NCI-H1694 (cell line): ENCODE measurements around the gene MIF.
A peak's percentile ranks its signal among the peaks of the same experiment; 100 is the strongest.
"Not testable (repeated sequence)": the region's sequence is repeated elsewhere in the genome, so short reads cannot be mapped to it uniquely, and the experiment has no call there.

Source experiments
- DNase-seq: peaks from one replicate; lab custom pipeline; 2025; lab: John Stamatoyannopoulos, UW

Gene MIF

DNA sequence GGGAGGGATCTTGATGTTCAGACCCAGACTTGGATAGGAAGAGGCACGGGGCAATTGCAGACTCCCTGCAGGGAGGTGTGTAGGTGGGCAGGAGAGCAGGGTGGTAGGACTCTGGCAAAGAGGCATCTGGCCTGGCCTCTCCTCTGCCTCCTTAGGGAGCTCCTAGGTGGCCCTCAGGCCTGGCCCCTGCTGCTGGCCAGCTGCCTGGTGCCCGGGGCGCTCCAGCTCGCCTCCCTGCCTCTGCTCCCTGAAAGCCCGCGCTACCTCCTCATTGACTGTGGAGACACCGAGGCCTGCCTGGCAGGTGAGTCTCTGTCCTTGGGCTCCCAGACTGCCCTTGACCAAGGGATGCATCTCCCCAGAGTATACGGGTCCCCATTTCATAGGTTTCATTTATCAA, 16.6 kb upstream of the MIF start:
- DNase-seq = no peak

DNA sequence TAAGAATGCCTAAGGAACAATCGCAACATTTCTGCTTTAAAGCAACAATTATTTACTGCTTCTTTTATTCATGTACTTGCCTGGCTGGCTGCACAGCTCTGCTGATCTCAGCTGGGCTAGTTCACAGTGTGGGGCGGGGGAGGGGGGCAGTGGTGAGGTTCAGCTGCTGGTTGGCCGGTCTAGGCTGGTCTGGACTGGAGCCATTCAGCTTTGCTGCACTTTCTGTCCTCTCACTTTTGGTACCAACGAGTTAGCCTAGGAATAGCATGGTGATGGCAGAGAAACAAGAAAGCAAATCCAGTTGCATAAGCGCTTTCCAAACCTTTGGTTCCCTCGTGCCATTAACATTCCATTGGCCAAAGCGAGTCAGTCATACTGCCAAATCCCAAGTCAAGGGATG, 16.0 kb upstream of the MIF start:
- no peak for DNase-seq

DNA sequence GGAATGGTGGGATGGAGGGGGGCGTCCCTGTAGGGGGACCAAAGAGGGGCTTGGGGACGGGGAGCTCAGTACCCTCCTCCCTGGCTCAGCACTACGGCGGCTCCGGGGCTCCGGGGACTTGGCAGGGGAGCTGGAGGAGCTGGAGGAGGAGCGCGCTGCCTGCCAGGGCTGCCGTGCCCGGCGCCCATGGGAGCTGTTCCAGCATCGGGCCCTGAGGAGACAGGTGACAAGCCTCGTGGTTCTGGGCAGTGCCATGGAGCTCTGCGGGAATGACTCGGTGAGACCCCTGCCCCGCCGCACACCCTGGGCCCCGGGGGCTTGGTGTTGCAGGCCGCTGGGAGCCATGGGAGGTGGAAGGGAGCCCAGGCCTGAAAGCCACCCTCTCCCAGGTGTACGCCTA, 11.8 kb upstream of the MIF start:
- DNase-seq = no peak

DNA sequence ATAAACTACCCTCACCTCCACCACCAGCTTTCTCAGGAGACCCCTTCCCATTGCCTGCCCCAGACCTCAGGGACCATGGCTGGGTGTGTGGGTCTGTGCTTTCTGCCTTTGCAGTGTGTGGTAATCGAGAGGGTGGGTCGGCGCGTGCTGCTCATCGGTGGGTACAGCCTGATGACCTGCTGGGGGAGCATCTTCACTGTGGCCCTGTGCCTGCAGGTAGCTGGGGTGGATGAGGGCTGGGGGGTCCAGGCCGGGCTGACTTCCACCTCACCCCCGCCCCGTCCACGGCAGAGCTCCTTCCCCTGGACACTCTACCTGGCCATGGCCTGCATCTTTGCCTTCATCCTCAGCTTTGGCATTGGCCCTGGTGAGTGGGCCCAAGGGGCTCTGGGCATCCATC, 10.5 kb upstream of the MIF start:
- DNase-seq = no peak

DNA sequence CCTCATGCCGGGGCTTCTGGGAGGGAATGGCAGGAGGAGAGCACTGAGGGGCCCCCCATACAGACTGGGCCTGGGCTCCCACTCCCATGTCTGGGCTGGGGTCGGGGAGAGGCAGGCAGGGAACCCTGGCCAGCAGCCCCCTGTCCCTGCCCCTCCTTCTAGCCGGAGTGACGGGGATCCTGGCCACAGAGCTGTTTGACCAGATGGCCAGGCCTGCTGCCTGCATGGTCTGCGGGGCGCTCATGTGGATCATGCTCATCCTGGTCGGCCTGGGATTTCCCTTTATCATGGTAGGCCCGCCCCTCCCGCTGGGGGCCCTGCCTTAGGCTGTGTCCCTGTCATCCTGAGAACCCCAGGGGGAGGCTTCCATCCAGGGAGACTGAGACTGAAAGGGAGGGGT, 10.0 kb upstream of the MIF start:
- no peak for DNase-seq

DNA sequence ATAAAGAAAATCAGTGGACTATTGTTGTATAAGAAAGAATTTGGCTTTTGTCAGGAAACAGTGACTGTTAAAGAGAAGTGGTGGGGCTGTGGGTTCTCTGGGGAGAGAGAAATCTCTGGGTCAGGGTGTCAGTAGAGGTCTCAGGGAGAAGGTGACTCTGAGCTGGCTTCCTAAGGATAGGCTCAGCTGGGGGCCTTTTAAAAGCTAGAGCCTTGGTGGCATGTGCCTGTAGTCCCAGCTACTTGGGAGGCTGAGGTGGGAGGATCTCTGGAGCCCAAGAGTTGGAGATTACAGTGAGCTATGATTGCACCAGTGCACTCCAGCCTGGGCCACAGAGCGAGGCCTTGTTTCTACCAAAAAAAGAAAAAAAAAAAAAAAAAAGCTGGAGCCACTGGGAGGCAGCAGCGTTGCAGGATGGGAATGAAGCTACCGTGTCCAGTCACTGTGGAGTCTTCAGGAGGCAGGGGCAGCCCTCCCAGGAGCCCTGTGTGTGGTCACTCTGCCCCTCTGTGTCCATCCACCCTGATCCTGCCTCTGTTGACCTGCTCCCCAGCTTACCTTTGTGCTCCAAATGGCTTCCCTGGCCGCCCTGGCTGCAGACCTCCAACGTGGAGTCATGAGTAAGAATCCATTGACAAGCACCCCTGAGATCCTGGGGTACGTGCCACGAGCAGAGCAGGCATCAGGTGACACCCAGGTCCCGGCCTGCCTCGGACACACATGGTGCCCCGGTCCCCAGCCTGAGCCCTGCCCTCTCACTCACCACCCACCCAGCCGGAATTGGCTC, 5.4 kb upstream of the MIF start:
- peak; percentile 17 for DNase-seq

DNA sequence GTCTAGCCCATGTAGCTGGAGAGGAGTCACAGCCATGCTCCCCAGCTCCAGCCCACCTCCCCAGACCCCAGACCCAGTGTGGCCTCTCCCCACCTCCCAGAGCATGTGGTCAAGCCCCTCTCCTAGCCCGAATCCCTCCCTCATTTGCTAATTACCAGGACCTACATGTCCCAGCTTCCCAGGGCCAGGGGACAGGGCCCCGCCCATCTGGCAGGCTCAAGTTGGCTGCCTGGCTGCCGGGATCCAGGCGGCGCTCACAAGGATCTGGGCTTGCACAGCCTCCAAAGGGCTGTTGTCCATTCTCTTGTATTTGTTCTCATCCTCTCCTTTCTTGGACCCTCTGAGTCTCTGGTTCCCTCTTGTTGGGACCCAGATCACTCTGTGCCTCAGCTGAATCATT, 4.6 kb upstream of the MIF start:
- DNase-seq = no peak

DNA sequence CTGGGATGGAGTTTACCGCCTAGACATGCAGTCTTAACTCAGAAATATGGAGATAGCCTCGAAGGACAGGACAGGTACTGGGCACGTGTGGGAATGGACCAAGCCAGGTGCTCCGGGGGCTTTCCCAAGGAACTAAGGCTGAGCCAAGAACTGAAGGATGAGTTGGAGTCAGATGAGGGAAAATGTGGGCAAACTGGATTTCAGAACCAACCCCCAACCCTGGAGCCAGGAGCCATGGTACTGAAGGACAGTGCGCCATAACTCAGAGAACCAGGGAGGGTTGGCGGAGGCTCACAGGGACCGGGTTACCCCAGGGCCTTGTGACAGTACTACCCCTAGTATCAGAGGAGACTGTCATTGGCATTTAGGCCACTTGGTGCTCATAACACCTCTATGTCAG, 2.5 kb upstream of the MIF start:
- no peak for DNase-seq

DNA sequence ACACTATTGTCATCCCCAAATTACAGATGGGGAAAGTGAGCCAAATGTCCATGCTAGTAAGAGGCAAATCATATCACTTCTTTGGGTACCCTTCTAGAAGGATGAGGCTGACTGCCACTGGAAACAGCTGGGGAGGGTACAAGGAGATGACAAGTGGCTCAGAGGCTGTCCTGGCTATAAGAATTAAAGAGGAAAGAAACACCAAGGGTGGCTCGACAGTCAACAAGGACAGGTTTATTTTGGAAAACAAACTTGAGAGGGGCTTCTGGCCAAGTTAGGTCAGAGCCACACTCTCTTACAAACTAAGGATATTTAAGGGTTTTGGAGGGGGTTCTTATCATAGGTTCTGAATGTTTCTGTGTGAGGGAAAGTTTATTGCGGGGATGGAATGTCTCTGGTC, 2.1 kb upstream of the MIF start:
- DNase-seq = no peak

DNA sequence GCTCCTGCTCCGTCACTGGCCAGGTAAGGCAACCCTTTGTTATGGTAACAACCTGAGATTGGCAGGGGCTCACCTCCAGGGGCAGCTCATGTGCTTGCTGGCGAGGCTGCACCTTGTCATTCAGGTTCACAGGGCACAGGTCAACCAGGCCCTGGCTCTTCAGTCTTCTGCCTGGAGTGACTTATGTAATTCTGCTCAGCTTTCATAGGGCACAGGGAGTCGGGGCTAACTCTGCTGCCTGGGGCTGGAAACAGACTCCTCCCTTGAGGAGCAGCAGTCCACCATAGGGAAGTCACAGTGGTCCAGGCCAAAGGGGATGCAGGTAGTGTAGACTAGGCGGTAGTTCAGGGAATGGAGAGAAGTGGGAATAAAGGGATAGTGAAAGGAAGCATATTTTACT, 1.5 kb upstream of the MIF start:
- no peak for DNase-seq

DNA sequence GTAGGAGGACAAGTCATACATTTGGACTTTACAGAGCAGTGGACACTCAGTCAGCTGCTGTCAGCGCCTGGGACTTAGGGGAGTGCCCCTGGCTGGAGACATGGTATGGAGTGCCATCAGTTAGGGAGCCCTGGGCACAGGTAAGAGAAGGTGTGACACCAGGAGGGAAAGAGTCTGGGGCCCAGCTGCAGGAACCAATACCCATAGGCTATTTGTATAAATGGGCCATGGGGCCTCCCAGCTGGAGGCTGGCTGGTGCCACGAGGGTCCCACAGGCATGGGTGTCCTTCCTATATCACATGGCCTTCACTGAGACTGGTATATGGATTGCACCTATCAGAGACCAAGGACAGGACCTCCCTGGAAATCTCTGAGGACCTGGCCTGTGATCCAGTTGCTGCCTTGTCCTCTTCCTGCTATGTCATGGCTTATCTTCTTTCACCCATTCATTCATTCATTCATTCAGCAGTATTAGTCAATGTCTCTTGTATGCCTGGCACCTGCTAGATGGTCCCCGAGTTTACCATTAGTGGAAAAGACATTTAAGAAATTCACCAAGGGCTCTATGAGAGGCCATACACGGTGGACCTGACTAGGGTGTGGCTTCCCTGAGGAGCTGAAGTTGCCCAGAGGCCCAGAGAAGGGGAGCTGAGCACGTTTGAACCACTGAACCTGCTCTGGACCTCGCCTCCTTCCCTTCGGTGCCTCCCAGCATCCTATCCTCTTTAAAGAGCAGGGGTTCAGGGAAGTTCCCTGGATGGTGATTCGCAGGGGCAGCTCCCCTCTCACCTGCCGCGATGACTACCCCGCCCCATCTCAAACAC, 850 bp upstream of the MIF start:
- no peak for DNase-seq

DNA sequence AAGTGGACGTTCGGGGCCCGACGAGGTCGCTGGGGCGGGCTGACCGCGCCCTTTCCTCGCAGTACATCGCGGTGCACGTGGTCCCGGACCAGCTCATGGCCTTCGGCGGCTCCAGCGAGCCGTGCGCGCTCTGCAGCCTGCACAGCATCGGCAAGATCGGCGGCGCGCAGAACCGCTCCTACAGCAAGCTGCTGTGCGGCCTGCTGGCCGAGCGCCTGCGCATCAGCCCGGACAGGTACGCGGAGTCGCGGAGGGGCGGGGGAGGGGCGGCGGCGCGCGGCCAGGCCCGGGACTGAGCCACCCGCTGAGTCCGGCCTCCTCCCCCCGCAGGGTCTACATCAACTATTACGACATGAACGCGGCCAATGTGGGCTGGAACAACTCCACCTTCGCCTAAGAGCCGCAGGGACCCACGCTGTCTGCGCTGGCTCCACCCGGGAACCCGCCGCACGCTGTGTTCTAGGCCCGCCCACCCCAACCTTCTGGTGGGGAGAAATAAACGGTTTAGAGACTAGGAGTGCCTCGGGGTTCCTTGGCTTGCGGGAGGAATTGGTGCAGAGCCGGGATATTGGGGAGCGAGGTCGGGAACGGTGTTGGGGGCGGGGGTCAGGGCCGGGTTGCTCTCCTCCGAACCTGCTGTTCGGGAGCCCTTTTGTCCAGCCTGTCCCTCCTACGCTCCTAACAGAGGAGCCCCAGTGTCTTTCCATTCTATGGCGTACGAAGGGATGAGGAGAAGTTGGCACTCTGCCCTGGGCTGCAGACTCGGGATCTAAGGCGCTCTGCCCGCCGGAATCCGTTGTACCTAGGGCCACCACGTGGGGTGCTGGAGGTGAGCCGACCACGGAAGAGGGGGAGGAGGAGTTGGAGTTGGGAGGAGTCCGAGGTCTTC, 771 bp downstream of the MIF start:
- DNase-seq = peak; percentile 51

DNA sequence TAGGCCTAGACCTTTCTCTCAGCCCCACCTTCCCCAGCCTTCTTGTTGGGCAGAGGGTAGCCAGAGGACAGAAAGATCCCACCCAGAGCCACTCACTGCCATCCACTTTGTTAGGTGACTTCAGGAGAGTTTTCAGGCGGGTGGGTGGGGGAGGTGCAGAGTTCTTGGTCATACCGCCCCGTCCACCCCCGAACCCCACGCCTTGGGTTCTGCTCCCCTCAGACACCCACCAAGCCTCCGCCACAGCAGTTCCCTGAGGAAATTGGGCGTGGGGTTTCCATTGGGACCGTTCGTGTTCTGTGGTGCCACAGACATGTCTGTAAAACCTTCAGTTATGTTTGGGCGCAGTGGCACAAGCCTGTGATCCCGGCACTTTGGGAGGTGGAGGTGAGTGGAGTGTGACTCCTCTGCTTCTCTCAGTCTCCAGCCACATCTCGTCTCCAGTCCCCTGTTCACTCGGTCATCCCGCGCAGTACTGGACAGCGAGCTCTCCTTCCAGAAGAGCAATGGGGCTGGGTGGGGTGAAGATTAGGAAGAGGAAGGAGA, 1.5 kb downstream of the MIF start:
- DNase-seq = no peak

DNA sequence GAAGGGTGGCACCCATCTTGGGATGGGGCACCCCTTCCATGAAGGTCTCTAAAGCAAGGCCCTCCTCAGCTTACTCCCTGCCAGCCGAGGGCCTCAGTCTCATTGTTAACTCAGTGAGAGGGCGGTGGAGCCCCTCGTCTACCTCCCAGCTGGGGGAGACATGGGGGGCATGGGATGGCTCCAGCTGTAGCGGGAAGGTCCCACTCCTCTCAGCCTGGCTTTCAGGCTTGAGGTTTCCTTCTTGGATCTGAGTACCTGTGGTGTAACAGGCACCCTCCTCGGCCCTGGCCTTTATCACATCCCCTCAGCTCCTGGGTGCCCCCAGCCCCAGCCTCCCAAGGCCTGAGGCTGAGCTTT, 2.0 kb downstream of the MIF start:
- DNase-seq = no peak

DNA sequence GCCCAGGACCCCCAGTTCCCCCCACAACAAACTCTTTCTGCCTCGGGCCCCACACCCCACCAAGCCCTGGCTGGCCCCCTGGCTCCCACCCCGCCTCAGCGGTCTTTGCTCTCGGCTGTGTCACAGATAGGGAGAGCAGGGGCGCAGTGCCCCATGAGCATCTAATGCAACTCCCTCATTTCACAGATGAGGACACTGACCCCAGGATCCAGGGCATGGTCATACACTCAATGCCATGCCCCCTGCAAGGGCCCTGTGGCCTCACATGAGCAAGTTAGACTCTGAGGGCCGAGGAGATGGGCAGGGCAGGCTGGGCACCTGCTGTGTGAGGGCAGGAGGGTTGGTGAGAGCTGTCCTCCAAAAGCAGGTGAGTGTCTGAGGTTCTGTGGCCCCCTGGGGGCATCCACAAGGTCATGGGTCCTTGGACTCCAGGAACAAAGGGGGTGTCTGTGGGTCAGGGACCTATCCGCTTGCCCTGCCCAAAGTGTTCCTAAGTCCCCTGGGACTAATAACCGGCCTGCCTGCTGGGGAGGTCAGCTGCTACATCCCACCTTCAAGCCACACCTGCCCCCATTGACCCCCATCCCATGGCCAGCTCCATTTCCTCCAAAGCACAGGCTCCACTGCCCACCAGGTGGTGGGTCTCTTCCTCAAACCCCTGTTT, 2.5 kb downstream of the MIF start:
- no peak for DNase-seq

DNA sequence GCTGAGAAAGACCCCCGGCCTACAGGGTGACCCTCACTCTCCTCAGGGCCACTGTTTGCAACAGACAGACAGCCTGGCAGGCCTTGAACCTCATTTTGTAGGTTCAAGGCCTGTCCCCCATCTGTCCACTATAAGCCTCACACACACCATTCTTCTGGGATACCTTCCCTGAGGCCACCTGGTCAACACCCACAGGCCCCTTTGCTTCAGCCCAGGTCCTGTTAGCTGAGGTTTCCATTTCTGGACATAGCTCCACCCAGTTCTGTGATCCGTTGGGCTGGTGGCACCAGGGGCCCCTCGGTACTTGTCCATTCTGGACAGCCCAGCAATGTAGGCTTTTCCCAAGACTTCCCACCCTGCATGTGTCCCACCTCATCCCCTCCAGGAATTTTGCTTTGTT, 3.1 kb downstream of the MIF start:
- no peak for DNase-seq

DNA sequence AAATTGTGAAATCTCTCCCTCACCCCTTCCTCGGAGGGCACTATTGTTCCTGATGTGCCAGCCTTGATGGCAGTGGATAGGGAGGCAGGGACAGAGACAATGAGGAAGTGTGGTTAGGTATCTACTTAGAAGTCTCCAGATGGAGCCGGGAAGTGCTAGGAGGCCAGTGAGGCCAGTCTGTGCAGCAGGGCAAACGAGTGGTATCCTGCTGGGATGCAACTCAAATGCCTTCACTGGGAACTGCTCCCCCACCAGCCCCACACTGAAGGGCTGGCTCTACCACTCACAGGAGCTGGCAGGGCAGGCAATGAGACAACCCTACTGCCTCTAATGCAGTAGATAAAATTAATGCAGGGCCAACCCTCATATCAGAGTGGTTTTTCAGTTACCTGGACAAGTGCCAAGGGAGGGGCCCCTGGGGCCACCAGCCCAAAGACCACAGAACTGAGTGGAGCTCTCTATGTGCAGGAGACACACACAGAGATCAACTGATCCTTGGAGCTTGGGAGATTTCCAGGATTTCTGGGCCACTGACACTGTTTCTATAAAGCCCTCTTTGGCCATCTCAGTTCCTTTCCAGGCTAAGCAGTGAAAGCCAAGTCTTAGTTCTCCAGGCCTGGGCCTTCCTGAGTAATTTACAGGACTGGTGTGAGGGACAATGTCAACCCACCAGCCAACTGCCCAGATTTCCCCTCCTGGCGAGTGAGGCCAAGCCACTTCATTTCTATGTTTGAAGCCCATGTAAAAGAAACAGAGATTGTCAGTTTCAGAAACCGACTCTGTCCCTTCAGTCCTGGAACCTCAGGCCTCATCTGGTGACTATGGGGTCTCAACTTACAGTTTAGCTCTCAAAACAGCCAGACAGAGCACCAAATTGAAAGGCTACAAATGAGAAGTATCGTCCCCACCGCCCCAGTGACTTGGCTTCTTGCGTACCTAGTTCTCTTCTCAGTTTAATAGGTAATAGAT, 4.1 kb downstream of the MIF start:
- no peak for DNase-seq

DNA sequence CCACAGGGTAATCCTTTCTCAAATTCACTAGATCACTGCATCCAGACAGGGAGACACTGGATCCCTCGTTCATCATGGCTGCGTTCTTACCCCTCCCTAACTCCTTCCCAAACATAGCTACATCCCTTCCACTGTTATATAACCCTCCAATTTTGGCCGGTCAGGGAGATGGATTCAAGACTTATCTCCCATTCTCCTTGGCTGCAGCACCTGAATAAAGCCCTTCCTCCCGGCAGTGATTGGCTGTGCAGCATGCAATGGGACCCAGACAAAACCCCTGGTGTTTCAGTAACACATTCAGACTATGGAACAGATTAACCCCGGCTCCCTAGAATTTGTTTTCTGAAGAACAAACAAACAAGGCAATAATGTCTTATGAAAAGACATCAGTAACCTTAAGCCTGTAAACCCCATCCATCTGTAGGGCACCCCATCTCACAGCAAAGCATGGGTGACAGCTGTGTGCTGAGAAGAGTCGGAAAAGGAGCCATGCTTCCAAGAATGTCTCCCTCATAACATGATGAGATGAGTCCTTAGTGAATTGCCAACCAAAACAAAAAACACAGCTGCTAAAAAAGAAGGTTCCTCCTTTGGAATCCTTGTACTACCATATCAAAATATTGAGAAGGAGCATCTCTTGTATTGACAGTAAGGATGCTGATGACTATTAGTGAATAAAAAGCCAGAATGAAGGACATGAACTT, 5.0 kb downstream of the MIF start:
- no peak for DNase-seq

DNA sequence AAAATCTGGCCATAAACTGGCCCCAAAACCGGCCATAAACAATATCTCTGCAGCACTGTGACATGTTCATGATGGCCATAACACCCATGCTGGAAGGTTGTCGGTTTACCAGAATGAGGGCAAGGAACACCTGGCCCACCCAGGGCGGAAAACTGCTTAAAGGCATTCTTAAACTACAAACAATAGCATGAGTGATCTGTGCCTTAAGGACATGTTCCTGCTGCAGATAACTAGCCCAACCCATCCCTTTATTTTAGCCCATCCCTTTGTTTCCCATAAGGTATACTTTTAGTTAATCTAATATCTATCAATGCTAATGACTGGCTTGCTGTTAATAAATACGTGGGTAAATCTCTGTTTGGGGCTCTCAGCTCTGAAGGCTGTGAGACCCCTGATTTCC, 6.0 kb downstream of the MIF start:
- DNase-seq = not testable (repeated sequence)

DNA sequence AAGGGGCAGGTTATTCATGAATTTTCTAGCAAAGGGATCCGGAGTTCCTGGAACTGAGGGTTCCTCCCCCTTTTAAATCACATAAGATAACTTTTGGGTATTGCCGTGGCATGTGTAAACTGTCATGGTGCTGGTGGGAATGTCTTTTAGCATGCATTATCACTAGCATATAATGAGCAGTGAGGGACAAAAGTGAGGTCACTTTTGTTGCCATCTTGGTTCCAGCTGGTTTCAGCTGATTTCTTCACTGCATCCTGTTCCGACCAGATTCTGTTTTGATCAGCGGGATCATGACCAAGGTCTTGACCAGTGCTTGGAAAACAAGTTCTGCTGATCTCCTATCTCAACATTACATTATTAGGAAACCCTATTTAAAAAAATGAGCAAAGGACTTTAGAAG, 7.4 kb downstream of the MIF start:
- no peak for DNase-seq
